Activated T-helper 1 cell treated with anti-CD3 and anti-CD28 coated beads, Interleukin-12 subunit alpha, Interleukin-12 subunit beta, Interleukin-2, Interleukin-4 antibody, amounts not matched to agents 30 ng/mL and 10 ng/mL and 1 ng/mL, durations not matched to agents 14 hours and 24 hours and 36 hours (primary cell): Measurements from ENCODE around the gene EXOC4. TPM values are rescaled to one million over a fixed set of nuclear protein-coding genes. Genes with fewer than 3 reads are reported as not detected.

Experiments
- total RNA-seq: library from RNA; stranded (reverse); gene quantifications from 2 replicates; pipeline ENCODE4 v1.2.3, GENCODE V29; 2022

The EXOC4 gene
- total RNA-seq, 1 donor from 2014 or later = 58.6 TPM

Other genes starting within 250 kb of the EXOC4 start
- 69.9 and 76.8 TPM in 2 replicates for gene CHCHD3, start 171.0 kb upstream of the EXOC4 start, total RNA-seq